K562 (cell line): ENCODE results near the gene NKIRAS1. TPM values are rescaled to one million over a fixed set of nuclear protein-coding genes. Genes with fewer than 3 reads are reported as not detected.

ENCODE experiments used
- BHLHE40 ChIP-seq: IDR thresholded peaks from 2 replicates; pipeline ENCODE4 v1.6.1; 2011; ENCODE audit warnings: low read length, improper control_type of control experiment
- CAMTA2 ChIP-seq: fragments of 250-450 bp; sonication (Bioruptor Pico); conservative IDR thresholded peaks from 2 replicates; pipeline ENCODE4 v1.5.1; 2022
- CBFA2T2 ChIP-seq: fragments of 450-650 bp; conservative IDR thresholded peaks from 2 replicates; pipeline ENCODE4 v1.6.1; 2017; ENCODE audit warnings: mild to moderate bottlenecking
- CHD7 ChIP-seq: fragments of 200-600 bp; sonication (generic); IDR thresholded peaks from one replicate; pipeline ENCODE4 v1.6.1; 2012; ENCODE audit warnings: mild to moderate bottlenecking, low read depth, low read length, inconsistent platforms
- E4F1 ChIP-seq: fragments of 250-450 bp; sonication (Bioruptor Pico); IDR thresholded peaks from 2 replicates; pipeline ENCODE4 v1.5.0; 2021; ENCODE audit warnings: mild to moderate bottlenecking, borderline replicate concordance
- MNT ChIP-seq, 2 experiments: fragments of 450-650 bp; conservative IDR thresholded peaks; 2 replicates each; pipeline ENCODE4 v1.6.1; 2017; ENCODE audit warnings: mild to moderate bottlenecking in 2 of 2, moderate library complexity in 2 of 2
- MYBL2 ChIP-seq, 2 experiments: fragments of 450-650 bp in 1 of 2; sonication (generic) in 1 of 2; formaldehyde crosslinking in 1 of 2; IDR thresholded peaks; 2 replicates each; pipeline versions ENCODE4 v1.6.1 to v1.8.1; 2017 to 2022; ENCODE audit warnings: borderline replicate concordance in 1 of 2, inconsistent platforms in 1 of 2, low read depth in 1 of 2, mild to moderate bottlenecking in 1 of 2, missing genetic modification reagents in 1 of 2, moderate library complexity in 1 of 2
- RBFOX2 ChIP-seq: fragments of 200-400 bp; formaldehyde crosslinking; IDR thresholded peaks from 2 replicates; pipeline ENCODE4 v1.6.1; 2017; ENCODE audit warnings: low read depth, mild to moderate bottlenecking, low read length, moderate library complexity
- ZNF143 ChIP-seq: sonication (generic); formaldehyde crosslinking; IDR thresholded peaks from 2 replicates; pipeline ENCODE4 v1.9.0; 2022; ENCODE audit warnings: mild to moderate bottlenecking, missing genetic modification reagents
- polyA plus RNA-seq, 8 experiments: library from polyadenylated mRNA; depleted of rRNA in 4 of 8; stranded (reverse) in 5 of 8; unstranded in 3 of 8; fragments of >200 nt; fragmentation: Nextera tagmentation in 2 of 8; fragmentation: Illumina TruSeq in 1 of 8; extraction: Ambion mirVana in 2 of 8; extraction: Trizol in 1 of 8; gene quantifications; 2 replicates each; pipeline versions ENCODE4 v1.2.1 to v1.2.3, GENCODE V29; 2011 to 2014; ENCODE audit warnings: inconsistent platforms in 1 of 8, missing spikeins in 1 of 8
- total RNA-seq, 7 experiments: library from RNA; depleted of rRNA in 6 of 7; stranded (reverse); fragments of >200 nt in 6 of 7; fragmentation: Illumina TruSeq in 2 of 7; extraction: Trizol in 2 of 7; gene quantifications; 2 replicates each; pipeline versions ENCODE4 v1.2.1 to v1.2.3, GENCODE V29; 2011 to 2021; ENCODE audit warnings: low replicate concordance in 1 of 7
- TF ChIP-seq, protein P1 (sequence below): fragments of 450-650 bp; formaldehyde crosslinking; IDR thresholded peaks from 2 replicates; pipeline ENCODE4 v1.4.0; 2022; ENCODE audit warnings: missing genetic modification characterization

NKIRAS1 gene
- total and polyA plus RNA-seq, 9 of the 15 experiments (the other 6 are each of a cell fraction or from before 2014, with no cell fraction given), result 5.1 to 10.3 (median 6.3) TPM

DNA sequence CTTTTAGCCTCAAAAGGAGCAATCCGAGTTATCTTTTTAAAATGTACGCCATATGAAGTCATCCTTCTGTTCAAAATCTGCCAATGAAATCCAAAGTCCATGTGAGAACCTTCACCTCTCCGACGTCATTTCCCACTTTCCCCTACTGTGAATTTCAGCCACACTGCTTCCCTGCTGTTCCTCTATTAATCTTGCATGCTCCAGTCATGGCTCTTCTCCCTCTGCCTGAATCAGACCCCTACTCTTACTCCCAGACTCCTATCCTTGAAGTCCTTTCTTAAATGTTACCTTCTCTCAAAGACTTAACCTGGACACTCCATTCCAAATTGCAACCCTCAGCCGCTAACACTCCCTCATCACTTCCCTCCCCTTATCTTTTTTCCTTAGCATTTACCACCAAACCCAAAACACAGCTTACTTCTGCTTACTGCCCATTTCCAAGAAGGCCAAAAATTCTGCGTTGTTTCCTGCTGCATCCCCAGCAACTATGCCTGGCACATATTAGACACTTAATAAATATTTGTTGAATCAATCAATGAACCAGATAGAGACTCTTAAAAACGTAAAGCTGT lies 1.2 kb downstream of the NKIRAS1 start (continued):
- TF ChIP-seq CHD7 (no peak), CBFA2T2 (no peak), CAMTA2 (no peak), BHLHE40 (no peak), E4F1 (no peak), ZNF143 (CRISPR knock-in tag) (no peak), MNT (conservative IDR thresholded peaks at IDR 0.05) (no peak), MYBL2 (IDR thresholded peaks at IDR 0.05; ENCODE audit: low read depth) (no peak), MYBL2 (CRISPR knock-in tag; IDR thresholded peaks at IDR 0.05; ENCODE audit: borderline replicate concordance) (no peak), RBFOX2 (no peak)
- TF ChIP-seq, protein P1, sequence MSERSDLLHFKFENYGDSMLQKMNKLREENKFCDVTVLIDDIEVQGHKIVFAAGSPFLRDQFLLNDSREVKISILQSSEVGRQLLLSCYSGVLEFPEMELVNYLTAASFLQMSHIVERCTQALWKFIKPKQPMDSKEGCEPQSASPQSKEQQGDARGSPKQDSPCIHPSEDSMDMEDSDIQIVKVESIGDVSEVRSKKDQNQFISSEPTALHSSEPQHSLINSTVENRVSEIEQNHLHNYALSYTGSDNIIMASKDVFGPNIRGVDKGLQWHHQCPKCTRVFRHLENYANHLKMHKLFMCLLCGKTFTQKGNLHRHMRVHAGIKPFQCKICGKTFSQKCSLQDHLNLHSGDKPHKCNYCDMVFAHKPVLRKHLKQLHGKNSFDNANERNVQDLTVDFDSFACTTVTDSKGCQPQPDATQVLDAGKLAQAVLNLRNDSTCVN (CRISPR knock-in tag), result no peak
